ENCODE measurements around the gene MIS18A.
"Not testable (repeated sequence)": the region's sequence is repeated elsewhere in the genome, so short reads cannot be mapped to it uniquely, and the experiment has no call there.

Gene MIS18A

DNA sequence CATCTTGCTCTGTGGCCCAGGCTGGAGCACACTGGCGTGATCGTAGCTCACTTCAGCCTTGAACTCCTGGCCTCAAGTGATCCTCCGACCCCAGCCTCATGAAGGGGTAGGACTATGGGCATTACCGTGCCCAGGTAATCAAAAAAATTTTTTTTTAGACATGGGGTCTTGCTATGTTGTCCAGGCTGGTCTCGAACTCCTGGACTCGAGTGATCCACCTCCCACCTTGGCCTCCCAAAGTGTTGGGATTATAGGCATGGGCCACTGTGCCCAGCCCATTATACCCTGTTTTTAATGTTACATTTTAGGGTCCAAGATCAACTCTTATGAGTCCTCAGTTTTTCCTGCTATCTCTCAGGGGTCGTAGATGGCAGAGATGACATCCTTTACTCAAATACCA, 26.1 kb upstream of the MIS18A start:
- DNase-seq (no peak), ATAC-seq (no peak)

- ATAC-seq (no peak), DNase-seq (no peak)
Observed at GRCh38 chr21:32303385-32303784, 24.5 kb upstream of the MIS18A start.

- no peak for DNase-seq
- ATAC-seq, result no peak
Observed at GRCh38 chr21:32302560-32302959, 23.7 kb upstream of the MIS18A start.

GRCh38 chr21:32301596-32301995, 22.7 kb upstream of the MIS18A start:
- ATAC-seq (no peak), DNase-seq (no peak)

GRCh38 chr21:32300117-32300681, 21.4 kb upstream of the MIS18A start:
- ATAC-seq, result no peak
- DNase-seq, result no peak

- DNase-seq, result no peak
- ATAC-seq, result no peak
Observed at GRCh38 chr21:32299695-32300094, 20.8 kb upstream of the MIS18A start.

- DNase-seq (no peak), ATAC-seq (no peak)
Observed at GRCh38 chr21:32298658-32299081, 19.8 kb upstream of the MIS18A start, which contains the start of gene MRAP. MRAP (plus strand) TSS chr21:32298855; CDS start chr21:32298972, 117 bp downstream.

- ATAC-seq (no peak), DNase-seq (no peak)
Observed at GRCh38 chr21:32298148-32298559, 19.3 kb upstream of the MIS18A start.

GRCh38 chr21:32297449-32297848, 18.6 kb upstream of the MIS18A start:
- ATAC-seq, result no peak
- DNase-seq, result no peak

- no peak for DNase-seq
Observed at GRCh38 chr21:32285476-32285875, 6.6 kb upstream of the MIS18A start.

DNA sequence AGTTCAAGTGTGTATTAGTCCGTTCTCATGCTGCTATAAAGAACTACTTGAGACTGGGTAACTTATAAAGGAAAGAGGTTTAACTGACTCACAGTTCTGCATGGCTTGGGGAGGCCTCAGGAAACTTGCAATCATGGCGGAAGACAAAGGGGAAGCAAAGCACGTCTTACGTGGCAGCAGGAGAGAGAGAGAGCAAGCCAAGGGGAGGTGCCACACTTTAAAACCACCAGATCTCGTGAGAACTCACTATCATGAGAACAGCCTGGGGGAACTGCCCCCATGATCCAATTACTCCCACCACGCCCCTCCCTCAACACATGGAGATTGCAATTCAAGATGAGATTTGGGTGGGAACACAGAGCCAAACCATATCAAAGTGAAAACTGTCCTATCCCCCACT, 4.1 kb upstream of the MIS18A start:
- ATAC-seq (no peak), DNase-seq (no peak)

More at GRCh38 chr21:32285476-32285875, 6.6 kb upstream of the MIS18A start:
- ATAC-seq, result no peak

DNA sequence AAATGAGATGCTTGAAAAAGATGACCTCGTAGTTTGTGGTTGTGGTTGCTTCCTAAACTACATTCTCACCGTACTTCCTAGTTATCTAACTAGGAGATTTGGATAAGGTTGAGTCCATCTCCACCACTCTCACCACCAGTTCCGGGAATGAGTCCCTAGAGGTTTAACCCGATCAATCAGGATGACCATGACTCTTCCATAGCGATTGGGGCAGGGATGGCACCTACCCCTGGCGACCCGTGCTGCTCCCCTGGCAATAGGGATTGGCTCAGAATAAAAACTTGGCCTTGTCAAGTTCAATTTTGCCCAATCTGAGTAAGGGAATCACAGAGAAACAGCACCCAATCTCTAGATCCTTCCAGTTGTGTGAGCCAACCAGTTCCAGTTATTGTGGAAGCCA, 2.7 kb upstream of the MIS18A start:
- no peak for ATAC-seq
- DNase-seq, result no peak

GRCh38 chr21:32279377-32279680, 480 bp upstream of the MIS18A start:
- DNase-seq (no peak), ATAC-seq (no peak)

DNA sequence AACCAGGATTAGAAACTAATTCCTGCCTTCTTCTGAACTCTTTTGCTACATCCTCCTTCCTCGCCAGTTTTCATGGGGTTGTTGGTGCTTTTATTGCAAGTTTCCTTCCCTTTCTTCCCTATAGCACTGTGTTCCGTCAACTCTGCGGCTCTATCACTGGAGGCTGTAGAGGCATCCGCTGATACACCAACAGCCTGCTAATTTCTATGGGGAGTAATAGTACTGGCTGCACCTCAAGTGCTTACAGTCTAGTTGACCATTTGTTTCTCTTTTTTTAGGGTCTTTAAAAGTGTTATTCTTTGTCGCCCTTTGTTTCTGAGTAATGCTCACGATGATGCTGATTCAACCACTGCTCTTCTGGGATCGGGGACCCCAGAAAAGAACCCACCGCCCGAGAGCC, 746 bp downstream of the MIS18A start:
- DNase-seq, result no peak

GRCh38 chr21:32276671-32277070, 2.2 kb downstream of the MIS18A start:
- DNase-seq, result no peak
- no peak for ATAC-seq

More for the DNA sequence above, 746 bp downstream of the MIS18A start:
- no peak for ATAC-seq

GRCh38 chr21:32270748-32271147, 8.1 kb downstream of the MIS18A start:
- DNase-seq (no peak), ATAC-seq (no peak)

- not testable (repeated sequence) for DNase-seq, ATAC-seq
Observed at GRCh38 chr21:32265321-32265720, 13.5 kb downstream of the MIS18A start.

- ATAC-seq, result no peak
- no peak for DNase-seq
Observed at GRCh38 chr21:32261929-32262328, 16.9 kb downstream of the MIS18A start.

DNA sequence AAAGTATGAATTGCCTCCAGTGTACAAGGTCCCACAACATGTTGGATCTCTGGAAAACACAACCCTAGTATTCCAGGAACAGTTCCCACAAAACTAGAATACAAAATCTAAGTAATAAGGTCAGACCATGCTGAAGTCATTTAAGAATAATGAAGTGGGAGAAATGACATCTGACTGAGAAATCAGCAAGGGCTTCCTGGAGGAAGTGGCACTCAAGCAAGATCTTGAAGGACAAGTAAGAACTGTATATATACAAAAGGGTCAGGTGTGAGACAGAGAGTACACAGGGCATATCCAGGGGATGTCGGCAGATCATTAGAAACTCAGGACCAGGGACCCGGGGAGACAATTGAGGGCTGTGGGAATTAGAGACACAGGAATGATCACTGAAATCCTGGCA, 18.7 kb downstream of the MIS18A start:
- ATAC-seq, result no peak
- DNase-seq, result no peak

- not testable (repeated sequence) for DNase-seq, ATAC-seq
Observed at GRCh38 chr21:32258786-32259048, 20.1 kb downstream of the MIS18A start.

DNA sequence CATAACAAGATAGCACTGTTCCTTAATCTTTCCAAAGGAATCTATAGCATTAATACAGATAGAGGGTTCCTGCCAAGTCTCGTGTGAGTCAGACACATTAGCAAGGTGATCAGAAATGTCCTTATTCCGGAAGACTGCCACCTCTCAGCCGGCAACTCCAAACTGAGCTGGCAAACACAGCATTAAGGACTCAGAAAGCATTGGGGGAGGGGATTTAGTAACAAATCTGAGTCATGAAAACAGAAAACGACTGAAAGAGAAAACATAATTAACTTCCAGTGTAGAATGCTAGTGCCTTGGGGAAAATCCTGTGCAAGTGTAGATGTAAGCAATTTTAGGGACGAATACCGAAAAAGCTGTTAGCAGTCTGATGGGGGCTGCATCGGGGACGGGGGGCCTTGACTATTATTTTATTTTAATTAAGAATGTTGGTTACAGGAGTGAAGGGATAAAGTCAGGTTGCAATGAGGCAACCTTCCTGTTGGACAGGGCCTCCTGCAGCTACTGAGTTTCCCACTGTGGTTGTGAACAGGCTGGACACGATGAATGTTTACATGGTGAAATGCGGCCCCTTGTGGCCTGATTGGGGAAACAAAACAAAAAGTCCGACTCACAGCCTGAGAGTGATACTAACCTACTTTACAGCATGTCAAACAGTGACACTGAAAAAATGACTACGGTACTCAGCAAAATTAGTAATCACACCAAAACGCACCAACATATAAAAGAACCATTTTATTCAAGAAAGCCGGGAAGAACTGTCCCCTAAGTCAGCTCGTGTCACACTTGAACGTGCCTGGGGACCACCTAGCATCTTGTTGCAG, 20.7 kb downstream of the MIS18A start:
- DNase-seq (peak; percentile 39), ATAC-seq (peak; percentile 32)

DNA sequence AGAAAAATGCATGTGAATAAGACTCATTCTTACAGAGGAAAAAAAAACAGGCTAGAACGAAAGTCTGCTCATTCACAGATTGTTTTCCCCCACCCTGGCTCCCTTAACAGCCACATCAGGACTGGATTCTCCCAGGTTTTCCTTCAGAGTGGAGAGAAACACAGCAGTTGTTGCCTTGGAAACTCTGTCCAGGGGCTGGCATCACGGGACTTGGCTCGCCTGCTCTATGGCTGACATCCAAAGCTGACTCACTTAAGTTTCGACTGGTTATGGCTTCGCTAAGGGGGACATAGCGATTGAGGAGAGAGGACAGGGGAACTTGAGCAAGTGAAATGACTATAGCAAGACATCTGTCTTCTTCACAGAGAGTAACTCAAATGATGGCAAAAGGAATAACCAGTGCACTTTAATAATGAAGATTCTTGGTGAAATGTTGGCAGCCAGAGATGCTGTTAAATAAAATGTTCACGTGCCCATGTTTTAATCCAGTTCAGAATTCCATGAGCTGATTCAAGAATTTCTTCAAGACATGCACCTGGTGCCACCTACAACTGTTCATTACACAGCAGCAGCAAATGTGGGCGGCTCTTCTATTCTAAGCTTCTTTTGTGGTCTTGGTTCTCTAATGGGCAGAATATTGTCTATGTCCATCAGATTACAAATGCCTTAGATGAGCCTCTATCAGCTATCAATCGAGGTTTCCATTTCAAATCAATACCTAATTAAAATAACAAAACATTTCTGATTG, 21.8 kb downstream of the MIS18A start:
- ATAC-seq, result no peak
- no peak for DNase-seq

- DNase-seq (no peak), ATAC-seq (no peak)
Observed at GRCh38 chr21:32256251-32256650, 22.6 kb downstream of the MIS18A start.
